Testis (tissue), 3 donors: ENCODE data around the gene THADA. TPM values are rescaled to one million over a fixed set of nuclear protein-coding genes. Genes with fewer than 3 reads are reported as not detected.

ENCODE experiments used
- DNase-seq: peaks from one replicate; pipeline ENCODE4 v3.0.0-alpha.2; 2019
- H3K27ac ChIP-seq, 2 donors: fragments of 200-600 bp; sonication (generic); one replicate each; pipeline ENCODE4 v1.5.1; 2019
- H3K27me3 ChIP-seq: fragments of 200-600 bp; sonication (generic); one replicate; pipeline ENCODE4 v1.5.1; 2019
- H3K36me3 ChIP-seq: fragments of 200-600 bp; sonication (generic); one replicate; pipeline ENCODE4 v1.5.1; 2017; ENCODE audit warnings: low read depth; ENCODE audit errors: missing control alignments
- H3K4me1 ChIP-seq: fragments of 200-600 bp; sonication (generic); one replicate; pipeline ENCODE4 v1.5.1; 2019
- H3K4me3 ChIP-seq, 2 donors: fragments of 200-600 bp; sonication (generic); one replicate each; pipeline ENCODE4 v1.5.1; 2017 to 2019
- H3K9me3 ChIP-seq: fragments of 200-600 bp; sonication (generic); one replicate; pipeline ENCODE4 v1.5.1; 2017
- POLR2A ChIP-seq: fragments of 450-650 bp; IDR thresholded peaks from one replicate; pipeline ENCODE4 v1.6.1; 2017; ENCODE audit warnings: antibody characterized with exemption, mild to moderate bottlenecking, moderate library complexity
- WGBS, 2 donors: methylation state at CpG; one replicate each; pipeline ENCODE4 v1.1.5; 2018; 5-methylcytosine and 5-hydroxymethylcytosine counted together
- intact Hi-C: fragments of 100-400 bp; cut with DNase I; formaldehyde crosslinking; loops from one replicate; pipeline ENCODE4 v1.15.1; 2023; ENCODE audit warnings: low total_unique reads
- polyA plus RNA-seq: library from polyadenylated mRNA; stranded (reverse); fragments of 350-450 nt; fragmentation: Illumina TruSeq; extraction: RNeasy Lipid Tissue Mini Kit (QIAGEN cat#74804); gene quantifications from one replicate; pipeline ENCODE4 v1.2.3, GENCODE V29; 2014; ENCODE audit warnings: low read depth, low replicate concordance; ENCODE audit not compliant: insufficient read depth
- total RNA-seq, 2 donors: library from RNA; depleted of rRNA; stranded (reverse); fragments of >200 nt; gene quantifications; one replicate each; pipeline ENCODE4 v1.2.3, GENCODE V29; 2016
- TF ChIP-seq, protein P1 (sequence below), 3 experiments: fragments of 450-650 bp in 2 of 3; fragments of 200-600 bp in 1 of 3; sonication (generic) in 1 of 3; IDR thresholded peaks; one replicate each; pipeline ENCODE4 v1.5.1; 2016 to 2019; ENCODE audit warnings: antibody characterized with exemption in 3 of 3, mild to moderate bottlenecking in 2 of 3, moderate library complexity in 1 of 3

Gene THADA
- total and polyA plus RNA-seq, 3 donors from 2014 or later = 29.5 to 43.9 (median 39.5) TPM

DNA sequence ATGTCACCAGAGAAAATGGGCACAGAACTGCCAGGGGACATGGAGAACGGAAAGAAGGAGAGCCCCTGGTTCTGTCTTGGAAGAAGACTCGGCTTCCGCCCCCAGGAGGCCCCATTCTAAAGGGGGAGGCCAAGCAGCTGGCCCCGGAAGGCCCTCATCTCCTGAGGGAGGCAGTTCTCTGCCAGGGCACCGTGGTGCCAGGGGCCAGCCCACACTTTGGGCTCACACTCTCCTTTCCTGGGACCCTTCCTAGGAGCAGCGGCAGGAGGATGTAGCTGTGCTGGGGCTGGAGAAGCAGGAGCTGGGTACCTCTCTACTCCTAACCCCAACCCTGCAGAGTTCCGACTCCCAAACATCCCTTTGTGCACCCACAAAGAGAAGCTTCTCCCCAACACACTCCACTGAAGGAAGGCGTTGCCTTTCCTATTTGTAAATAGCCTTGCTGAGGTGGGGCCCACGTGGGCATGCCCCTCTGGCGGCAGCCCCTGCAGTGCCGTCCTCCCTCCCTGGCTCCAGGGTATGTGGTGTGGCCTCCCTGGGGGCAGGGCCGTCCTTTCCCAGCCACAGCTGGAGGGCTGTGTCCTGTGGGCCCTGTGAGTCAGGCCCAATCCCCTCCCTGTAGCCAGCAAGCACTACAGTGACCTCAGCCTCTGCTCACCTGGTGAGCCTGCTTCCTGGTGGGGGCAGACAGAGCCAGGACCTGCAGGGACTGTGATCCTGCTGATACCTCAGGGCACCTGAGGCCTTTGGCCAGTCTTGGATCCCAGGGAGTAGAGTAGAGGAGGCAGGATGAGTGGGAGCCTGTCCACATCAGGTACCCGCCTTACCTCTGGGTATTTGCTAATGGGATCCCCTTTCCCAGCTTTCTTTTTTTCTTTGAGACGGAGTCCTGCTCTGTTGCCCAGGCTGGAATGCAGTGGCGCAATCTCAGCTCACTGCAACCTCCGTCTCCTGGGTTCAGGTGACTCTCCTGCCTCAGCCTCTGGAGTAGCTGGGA, 396.0 kb downstream of the THADA start:
- Histone ChIP-seq H3K9me3 (no peaks in the 10 kb centered on the region), H3K4me1 (no peaks in the 10 kb centered on the region), H3K27ac (no peak overlapping the region), H3K4me3 (no peak overlapping the region), H3K36me3 (no peaks in the 10 kb centered on the region), H3K27me3 (no peaks in the 10 kb centered on the region)
- intact Hi-C loops = no loop called here
- no peak for DNase-seq
- 81 to 83% methylated on average over 11 to 16 of the region's 16 CpGs for WGBS, 2 donors
- TF ChIP-seq, protein P1, sequence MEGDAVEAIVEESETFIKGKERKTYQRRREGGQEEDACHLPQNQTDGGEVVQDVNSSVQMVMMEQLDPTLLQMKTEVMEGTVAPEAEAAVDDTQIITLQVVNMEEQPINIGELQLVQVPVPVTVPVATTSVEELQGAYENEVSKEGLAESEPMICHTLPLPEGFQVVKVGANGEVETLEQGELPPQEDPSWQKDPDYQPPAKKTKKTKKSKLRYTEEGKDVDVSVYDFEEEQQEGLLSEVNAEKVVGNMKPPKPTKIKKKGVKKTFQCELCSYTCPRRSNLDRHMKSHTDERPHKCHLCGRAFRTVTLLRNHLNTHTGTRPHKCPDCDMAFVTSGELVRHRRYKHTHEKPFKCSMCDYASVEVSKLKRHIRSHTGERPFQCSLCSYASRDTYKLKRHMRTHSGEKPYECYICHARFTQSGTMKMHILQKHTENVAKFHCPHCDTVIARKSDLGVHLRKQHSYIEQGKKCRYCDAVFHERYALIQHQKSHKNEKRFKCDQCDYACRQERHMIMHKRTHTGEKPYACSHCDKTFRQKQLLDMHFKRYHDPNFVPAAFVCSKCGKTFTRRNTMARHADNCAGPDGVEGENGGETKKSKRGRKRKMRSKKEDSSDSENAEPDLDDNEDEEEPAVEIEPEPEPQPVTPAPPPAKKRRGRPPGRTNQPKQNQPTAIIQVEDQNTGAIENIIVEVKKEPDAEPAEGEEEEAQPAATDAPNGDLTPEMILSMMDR (IDR thresholded peaks at IDR 0.05) = no peak
- TF ChIP-seq POLR2A = no peak

DNA sequence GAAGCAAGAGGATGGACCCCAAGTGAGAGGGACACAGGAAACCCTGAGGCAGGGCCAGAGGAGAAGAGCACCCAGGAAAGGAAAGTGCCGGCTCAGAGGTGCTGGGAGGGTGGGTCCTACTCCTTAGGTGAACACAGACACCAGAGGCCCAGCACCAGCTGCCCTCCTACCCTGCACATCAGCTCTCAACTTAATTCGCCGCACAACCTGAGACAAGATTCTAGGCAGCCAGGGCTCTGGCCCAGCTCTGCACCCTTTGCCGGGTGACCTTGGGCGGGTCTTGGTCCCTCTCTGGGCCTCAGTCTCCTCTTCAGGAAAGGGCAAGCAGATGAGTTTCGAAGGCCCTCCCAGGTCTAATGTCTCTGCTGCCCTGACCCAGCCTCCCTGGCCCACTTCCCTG, 397.6 kb downstream of the THADA start:
- no peaks in the 10 kb centered on the region for H3K36me3 ChIP-seq
- H3K27ac ChIP-seq = no peak overlapping the region
- H3K4me3 ChIP-seq = no peak overlapping the region
- H3K9me3 ChIP-seq = no peaks in the 10 kb centered on the region
- 97 to 100% methylated on average over 6 of the region's 6 CpGs for WGBS, 2 donors
- H3K4me1 ChIP-seq = no peaks in the 10 kb centered on the region
- no peaks in the 10 kb centered on the region for H3K27me3 ChIP-seq
- TF ChIP-seq, protein P1 (IDR thresholded peaks at IDR 0.05) = no peak
- TF ChIP-seq POLR2A = no peak
- intact Hi-C loops = no loop called here
- DNase-seq = no peak

DNA sequence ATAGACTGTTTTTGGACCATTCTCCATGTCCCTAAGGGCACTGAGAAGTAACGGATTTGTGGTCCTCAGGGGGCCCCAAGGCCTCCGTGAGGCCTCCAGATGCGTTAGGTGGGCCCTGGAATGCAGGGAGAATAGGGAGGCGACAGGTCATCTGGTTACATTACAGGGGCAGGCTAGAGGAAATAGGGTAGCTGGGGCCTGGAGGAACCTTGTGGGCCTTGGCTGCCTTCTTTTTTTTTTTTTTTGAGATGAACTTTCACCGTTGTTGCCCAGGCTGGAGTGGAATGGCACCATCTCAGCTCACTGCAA, 398.3 kb downstream of the THADA start:
- intact Hi-C loops = no loop called here
- Histone ChIP-seq H3K27me3 (no peaks in the 10 kb centered on the region), H3K4me3 (no peak overlapping the region), H3K9me3 (no peaks in the 10 kb centered on the region), H3K4me1 (no peaks in the 10 kb centered on the region), H3K27ac (no peak overlapping the region), H3K36me3 (no peaks in the 10 kb centered on the region)
- 79 to 92% methylated on average over 5 of the region's 5 CpGs for WGBS, 2 donors
- DNase-seq = no peak
- TF ChIP-seq, protein P1 (IDR thresholded peaks at IDR 0.05) = no peak
- no peak for TF ChIP-seq POLR2A

DNA sequence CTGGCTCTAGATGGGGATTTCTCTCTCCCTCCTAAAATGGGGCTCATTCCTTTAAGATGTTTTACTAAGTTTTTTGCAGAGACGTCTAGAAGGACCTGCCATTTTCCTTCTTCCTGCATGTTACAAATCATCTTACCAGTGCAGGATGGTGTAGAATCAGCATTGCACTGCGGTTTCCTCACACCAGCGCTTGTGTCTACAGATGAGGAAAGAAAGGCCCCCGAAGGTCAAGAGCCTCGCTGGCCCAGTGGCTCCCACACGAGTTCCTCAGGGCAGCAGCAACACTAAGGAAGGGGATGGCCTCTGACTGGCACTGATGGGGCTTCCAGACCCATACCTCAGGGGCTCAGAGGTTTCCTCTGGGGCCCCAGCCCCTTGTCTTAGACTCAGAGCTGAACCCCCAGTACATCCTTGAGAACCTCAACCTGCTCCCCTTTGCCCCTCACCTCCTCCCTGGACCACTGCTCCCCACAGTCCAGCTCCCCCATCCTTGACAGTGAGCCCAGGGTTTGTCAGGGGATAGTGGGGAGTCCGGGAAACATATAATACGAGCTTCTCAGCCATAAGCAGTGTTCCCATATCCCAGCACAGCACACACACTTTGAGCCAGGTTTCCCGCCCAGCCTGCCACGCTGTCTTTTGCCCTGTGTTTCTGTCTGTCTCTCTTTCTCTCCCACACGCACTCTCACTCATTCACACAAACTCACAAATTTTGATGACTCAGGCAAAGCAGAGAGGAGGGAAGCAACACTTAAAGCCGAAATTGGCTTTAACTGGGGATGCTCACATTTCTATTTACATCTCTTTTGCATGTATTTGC, 398.9 kb downstream of the THADA start:
- TF ChIP-seq, protein P1 (IDR thresholded peaks at IDR 0.05) = no peak
- TF ChIP-seq POLR2A = no peak
- 73 to 74% methylated on average over 9 to 12 of the region's 12 CpGs for WGBS, 2 donors
- intact Hi-C loops = no loop called here
- Histone ChIP-seq H3K9me3 (no peaks in the 10 kb centered on the region), H3K4me1 (no peaks in the 10 kb centered on the region), H3K36me3 (no peaks in the 10 kb centered on the region), H3K4me3 (no peak overlapping the region), H3K27ac (no peak overlapping the region), H3K27me3 (no peaks in the 10 kb centered on the region)
- DNase-seq = no peak
